Osteoblast (primary cell): ENCODE measurements around the gene CFAP410. TPM values are rescaled to one million over a fixed set of nuclear protein-coding genes. Genes with fewer than 3 reads are reported as not detected.

Experiments used
- DNase-seq: peaks from one replicate; pipeline ENCODE4 v3.0.0; 2011; ENCODE audit warnings: low spot score, mixed read lengths; ENCODE audit not compliant: insufficient read length; ENCODE audit errors: missing footprints
- H2AFZ ChIP-seq: 2 replicates; pipeline ENCODE4 v1.6.0; 2011; ENCODE audit warnings: mild to moderate bottlenecking, low read length
- H3K27ac ChIP-seq: 2 replicates; pipeline ENCODE4 v1.5.1; 2011; ENCODE audit warnings: mild to moderate bottlenecking, low read depth, low read length, moderate library complexity
- H3K27me3 ChIP-seq: 2 replicates; pipeline ENCODE4 v1.6.0; 2012; ENCODE audit warnings: mild to moderate bottlenecking, control low read depth, inconsistent platforms, low read length, moderate library complexity; ENCODE audit not compliant: insufficient read depth
- H3K36me3 ChIP-seq: 2 replicates; pipeline ENCODE4 v1.5.1; 2011; ENCODE audit warnings: mild to moderate bottlenecking, low read length, control low read depth, moderate library complexity; ENCODE audit not compliant: insufficient read depth
- H3K4me1 ChIP-seq: 2 replicates; pipeline ENCODE4 v1.5.1; 2011; ENCODE audit warnings: mild to moderate bottlenecking, low read length, control low read depth, moderate library complexity; ENCODE audit not compliant: insufficient read depth
- H3K4me2 ChIP-seq: 2 replicates; pipeline ENCODE4 v1.6.0; 2011; ENCODE audit warnings: mild to moderate bottlenecking, low read length; ENCODE audit not compliant: insufficient read depth
- H3K4me3 ChIP-seq: fragments of 200-600 bp; sonication (generic); 3 replicates; pipeline ENCODE4 v1.5.1; 2012; ENCODE audit warnings: mild to moderate bottlenecking, low read length, inconsistent platforms; ENCODE audit not compliant: insufficient read depth
- H3K79me2 ChIP-seq: 2 replicates; pipeline ENCODE4 v1.6.0; 2012; ENCODE audit warnings: mild to moderate bottlenecking, low read length, control low read depth, inconsistent platforms; ENCODE audit not compliant: insufficient read depth
- H3K9me3 ChIP-seq: 2 replicates; pipeline ENCODE4 v1.5.1; 2011; ENCODE audit warnings: low read depth, low read length, control low read depth
- H4K20me1 ChIP-seq: 2 replicates; pipeline ENCODE4 v1.6.0; 2012; ENCODE audit warnings: mild to moderate bottlenecking, low read length, control low read depth; ENCODE audit not compliant: insufficient read depth
- CTCF ChIP-seq: IDR thresholded peaks from 2 replicates; pipeline ENCODE4 v1.5.1; 2011; ENCODE audit warnings: mild to moderate bottlenecking, low read depth, low read length, moderate library complexity; ENCODE audit errors: extremely low read depth
- total RNA-seq: library from RNA; depleted of rRNA; stranded (reverse); fragments of >200 nt; gene quantifications from 2 replicates; pipeline ENCODE4 v1.2.3, GENCODE V29; 2012

Gene CFAP410
- 14.5 and 15.0 TPM in 2 replicates for total RNA-seq

- H3K79me2 ChIP-seq = no peaks in the 10 kb centered on the region
- peak within 1 kb of the TSS; percentile 99 for H3K4me2 ChIP-seq
- peak within 1 kb of the TSS; percentile 96 for H2AFZ ChIP-seq
- DNase-seq = peak; percentile 100
- H3K4me1 ChIP-seq = peaks cover 13% of the 10 kb centered on the region
- H3K27me3 ChIP-seq = no peaks in the 10 kb centered on the region
- peak within 1 kb of the TSS; percentile 91 for H3K27ac ChIP-seq
- H4K20me1 ChIP-seq = peaks cover 3% of the 10 kb centered on the region
- H3K4me3 ChIP-seq = peak within 1 kb of the TSS; percentile 98
- no peak for TF ChIP-seq CTCF
- H3K9me3 ChIP-seq = no peaks in the 10 kb centered on the region
- peaks cover 6% of the 10 kb centered on the region for H3K36me3 ChIP-seq
Measured at GRCh38 chr21:44338971-44339910, at the start of gene CFAP410. TSS of gene CFAP410 (minus strand) at chr21:44339390. CDS start at chr21:44339194, 196 bp downstream.

GRCh38 chr21:44384968-44385367 is 45.8 kb upstream of the CFAP410 start:
- no peak for DNase-seq
- peaks cover 5% of the 10 kb centered on the region for H3K27me3 ChIP-seq
- H2AFZ ChIP-seq = no peak overlapping the region
- H3K36me3 ChIP-seq = no peaks in the 10 kb centered on the region
- no peaks in the 10 kb centered on the region for H3K4me1 ChIP-seq
- H3K4me2 ChIP-seq = no peak overlapping the region
- H4K20me1 ChIP-seq = no peaks in the 10 kb centered on the region
- no peak overlapping the region for H3K4me3 ChIP-seq
- no peak overlapping the region for H3K27ac ChIP-seq
- peaks cover 3% of the 10 kb centered on the region for H3K9me3 ChIP-seq
- no peaks in the 10 kb centered on the region for H3K79me2 ChIP-seq
- no peak for TF ChIP-seq CTCF

DNA sequence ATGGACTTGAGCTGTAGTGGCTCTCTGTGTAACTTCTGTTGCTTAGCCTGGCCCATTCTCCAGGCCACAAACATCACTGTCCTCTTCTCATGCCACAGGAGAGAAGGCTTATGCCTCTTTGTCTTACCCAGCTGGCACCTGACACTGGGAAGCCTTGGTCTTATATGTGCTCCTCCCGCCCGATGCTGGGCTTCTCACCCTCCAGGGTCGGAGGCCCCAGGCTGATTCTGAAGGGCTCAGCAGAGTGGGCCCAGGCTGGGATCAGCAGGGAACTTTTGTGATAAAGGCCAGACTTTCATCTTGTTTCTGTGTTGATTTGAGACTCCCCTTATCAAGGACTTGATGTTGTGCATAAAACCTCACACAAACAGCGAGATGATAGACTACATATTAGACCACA is 44.0 kb upstream of the CFAP410 start:
- Histone ChIP-seq H3K27me3 (peaks cover 7% of the 10 kb centered on the region), H3K36me3 (no peaks in the 10 kb centered on the region), H3K4me1 (no peaks in the 10 kb centered on the region), H3K9me3 (peaks cover 3% of the 10 kb centered on the region), H3K79me2 (no peaks in the 10 kb centered on the region), H2AFZ (no peak overlapping the region), H3K4me3 (no peak overlapping the region), H3K27ac (no peak overlapping the region), H4K20me1 (no peaks in the 10 kb centered on the region), H3K4me2 (no peak overlapping the region)
- no peak for TF ChIP-seq CTCF
- DNase-seq = peak; percentile 51

DNA sequence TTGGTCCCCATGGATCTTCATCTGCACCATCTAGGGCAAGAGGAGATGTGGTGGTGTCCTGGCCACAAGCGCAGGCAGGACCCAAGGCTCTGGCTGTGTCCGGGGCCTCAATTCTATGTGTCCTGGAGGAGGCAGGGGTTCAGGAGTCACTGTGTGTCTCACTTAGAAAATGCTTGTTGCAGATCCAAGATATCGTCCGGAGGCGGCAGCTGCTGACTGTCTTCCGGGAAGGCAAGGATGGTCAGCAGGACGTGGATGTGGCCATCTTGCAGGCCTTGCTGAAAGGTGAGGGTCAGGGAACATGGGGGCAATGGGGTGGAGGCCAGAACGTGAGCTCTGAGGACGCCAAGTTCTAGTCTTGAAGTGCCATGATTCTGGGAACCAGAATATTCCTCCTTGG is 43.3 kb upstream of the CFAP410 start:
- no peak for TF ChIP-seq CTCF

More for the DNA sequence above, 43.3 kb upstream of the CFAP410 start:
- no peaks in the 10 kb centered on the region for H3K36me3 ChIP-seq
- peaks cover 7% of the 10 kb centered on the region for H3K27me3 ChIP-seq
- H3K4me3 ChIP-seq = no peak overlapping the region
- H3K79me2 ChIP-seq = no peaks in the 10 kb centered on the region
- no peak overlapping the region for H2AFZ ChIP-seq
- H3K4me1 ChIP-seq = no peaks in the 10 kb centered on the region
- H3K9me3 ChIP-seq = peaks cover 3% of the 10 kb centered on the region
- H4K20me1 ChIP-seq = no peaks in the 10 kb centered on the region
- H3K4me2 ChIP-seq = no peak overlapping the region
- no peak overlapping the region for H3K27ac ChIP-seq
- no peak for DNase-seq
